IMR-90 (cell line): ENCODE measurements around the gene RPL6.

Source experiments
- CTCF ChIP-seq: conservative IDR thresholded peaks from 2 replicates; pipeline ENCODE4 v1.5.1; 2012; ENCODE audit warnings: mild to moderate bottlenecking, low read depth, low read length, improper control_type of control experiment
- MAFK ChIP-seq: IDR thresholded peaks from 2 replicates; pipeline ENCODE4 v1.6.1; 2012; ENCODE audit warnings: low read depth, low read length, improper control_type of control experiment
- MAZ ChIP-seq: IDR thresholded peaks from 2 replicates; pipeline ENCODE4 v1.6.1; 2012; ENCODE audit warnings: low read depth, mild to moderate bottlenecking, low read length, improper control_type of control experiment, moderate library complexity, borderline replicate concordance
- MXI1 ChIP-seq: IDR thresholded peaks from 2 replicates; pipeline ENCODE4 v1.6.1; 2012; ENCODE audit warnings: low read depth, mild to moderate bottlenecking, low read length, moderate library complexity, borderline replicate concordance
- POLR2A ChIP-seq: IDR thresholded peaks from 2 replicates; pipeline ENCODE4 v1.6.1; 2012; ENCODE audit warnings: mild to moderate bottlenecking, low read depth, low read length
- RAD21 ChIP-seq: IDR thresholded peaks from 2 replicates; pipeline ENCODE4 v1.6.1; 2012; ENCODE audit warnings: low read length, improper control_type of control experiment
- USF2 ChIP-seq: fragments of 150-350 bp; IDR thresholded peaks from 2 replicates; pipeline ENCODE4 v1.6.1; 2017; ENCODE audit warnings: mild to moderate bottlenecking, antibody characterized with exemption, low read length, low read depth

GRCh38 chr12:112431965-112432364, 22.6 kb upstream of the RPL6 start:
- TF ChIP-seq CTCF (no peak), MAZ (no peak), RAD21 (no peak), POLR2A (no peak), MXI1 (no peak), USF2 (no peak), MAFK (no peak)
